HepG2 (cell line): ENCODE results near the gene PCDHB3. TPM values are rescaled to one million over a fixed set of nuclear protein-coding genes. Genes with fewer than 3 reads are reported as not detected.

Experiments
- ATAC-seq: fragments of 200-7000 bp; cut with Tn5 transposase; 3 replicates; pipeline ENCODE4 v1.9.1; 2020; ENCODE audit warnings: mild to moderate bottlenecking, moderate library complexity
- BruUV-seq: library from RNA; stranded (reverse); fragments of 400-500 nt; replicated peaks from 2 replicates; lab custom pipeline; 2021; lab: Mats Ljungman, UMichigan
- CTCF ChIA-PET: fragments of 300-600 bp; formaldehyde crosslinking; extraction: SDS; loops from one replicate; lab custom pipeline; 2021; ENCODE audit warnings: low total read pairs, inconsistent platforms, low intra/inter-chr PET ratio; lab: Yijun Ruan, JAX
- POLR2A ChIA-PET: fragments of 350-600 bp; sonication (Branson Sonifier 250); formaldehyde crosslinking; loops from one replicate; lab custom pipeline; 2020; ENCODE audit warnings: antibody characterized with exemption, inconsistent platforms; lab: Yijun Ruan, JAX
- DNase-seq: peaks from one replicate; pipeline ENCODE4 v3.0.0-alpha.2; 2015; ENCODE audit warnings: low spot score
- FAIRE-seq: peaks from 3 replicates; lab custom pipeline; 2011; peaks lifted over from hg19 to GRCh38; lab: Jason Lieb, UNC
- H2AFZ ChIP-seq: one replicate; pipeline ENCODE4 v1.6.1; 2011; ENCODE audit warnings: low read length, inconsistent platforms
- H3K27ac ChIP-seq: fragments of 300-600 bp; 3 replicates; pipeline ENCODE4 v1.8.0; 2011; ENCODE audit warnings: mixed run types, mild to moderate bottlenecking, mixed read lengths, low read length, inconsistent platforms; ENCODE audit not compliant: insufficient read depth; ENCODE audit errors: extremely low read length
- H3K27me3 ChIP-seq, 2 experiments: fragments of 200-600 bp in 1 of 2; 2 replicates in 1 of 2; 3 replicates in 1 of 2; pipeline versions ENCODE4 v1.6.0 to v1.8.0; 2011; ENCODE audit warnings: low read length in 2 of 2, mild to moderate bottlenecking in 2 of 2, moderate library complexity in 2 of 2, inconsistent platforms in 1 of 2; ENCODE audit not compliant: insufficient read depth in 2 of 2, control insufficient read depth in 1 of 2
- H3K36me3 ChIP-seq, 2 experiments: fragments of 200-600 bp in 1 of 2; replicated peaks in 1 of 2; 2 replicates in 1 of 2; 3 replicates in 1 of 2; pipeline versions ENCODE4 v1.5.1 to v1.8.0; 2011; ENCODE audit warnings: low read length in 2 of 2, inconsistent platforms in 1 of 2; ENCODE audit not compliant: insufficient read depth in 2 of 2, control insufficient read depth in 1 of 2
- H3K4me1 ChIP-seq: 2 replicates; pipeline ENCODE4 v1.5.1; 2012; ENCODE audit warnings: low read length, inconsistent platforms; ENCODE audit not compliant: insufficient read depth
- H3K4me2 ChIP-seq: 2 replicates; pipeline ENCODE4 v1.6.0; 2011; ENCODE audit warnings: low read depth, low read length, inconsistent platforms
- H3K4me3 ChIP-seq, 3 experiments: fragments of 200-600 bp in 1 of 3; sonication (generic), shearing (Covaris generic) in 1 of 3; replicated peaks in 1 of 3; 2 replicates each; pipeline ENCODE4 v1.5.1; 2011 to 2016; ENCODE audit warnings: low read length in 3 of 3, inconsistent platforms in 2 of 3, low read depth in 2 of 3, mild to moderate bottlenecking in 2 of 3, control low read depth in 1 of 3, mixed read lengths in 1 of 3; ENCODE audit not compliant: insufficient read depth in 1 of 3
- H3K79me2 ChIP-seq: one replicate; pipeline ENCODE4 v1.6.1; 2011; ENCODE audit warnings: low read length, inconsistent platforms; ENCODE audit not compliant: insufficient read depth
- H3K9ac ChIP-seq: 2 replicates; pipeline ENCODE4 v1.6.0; 2011; ENCODE audit warnings: mild to moderate bottlenecking, low read depth, low read length, inconsistent platforms; ENCODE audit not compliant: insufficient read depth
- H3K9me3 ChIP-seq: 2 replicates; pipeline ENCODE4 v1.5.1; 2012; ENCODE audit warnings: mild to moderate bottlenecking, low read length
- H4K20me1 ChIP-seq: 2 replicates; pipeline ENCODE4 v1.6.0; 2011; ENCODE audit warnings: inconsistent platforms, mild to moderate bottlenecking, low read length, moderate library complexity; ENCODE audit not compliant: insufficient read depth
- MAFF ChIP-seq: IDR thresholded peaks from 2 replicates; pipeline ENCODE4 v1.6.1; 2011; ENCODE audit warnings: low read depth, low read length, improper control_type of control experiment
- ZNF382 ChIP-seq: sonication (generic); formaldehyde crosslinking; IDR thresholded peaks from 2 replicates; pipeline ENCODE4 v1.5.0; 2020; ENCODE audit warnings: missing genetic modification reagents, mild to moderate bottlenecking, borderline replicate concordance
- WGBS: methylation state at CpG from one replicate; pipeline ENCODE4 v1.1.6; 2017; ENCODE audit warnings: low lambda C conversion rate; 5-methylcytosine and 5-hydroxymethylcytosine counted together
- in situ Hi-C: cut with HindIII; loops from 2 replicates; pipeline ENCODE4 v1.10.0; 2017; ENCODE audit warnings: low pct_unique_long_range_greater_than_20kb; ENCODE audit not compliant: extremely low pct_ligation_motif_present
- intact Hi-C: fragments of 100-400 bp; cut with micrococcal nuclease; formaldehyde crosslinking; loops from one replicate; pipeline ENCODE4 v1.10.0; 2022; ENCODE audit not compliant: unreplicated experiment
- polyA plus RNA-seq, 8 experiments: library from polyadenylated mRNA; depleted of rRNA in 3 of 8; stranded (reverse) in 7 of 8; unstranded in 1 of 8; fragments of >200 nt; fragmentation: Illumina TruSeq in 4 of 8; extraction: Trizol in 4 of 8; gene quantifications; 2 replicates each; pipeline versions ENCODE4 v1.2.1 to v1.2.3, GENCODE V29; 2011 to 2016; ENCODE audit warnings: low read depth in 4 of 8, missing spikeins in 1 of 8, mixed read lengths in 1 of 8; ENCODE audit not compliant: insufficient read depth in 1 of 8
- total RNA-seq, 5 experiments: library from RNA; depleted of rRNA; stranded (reverse); fragments of >200 nt; fragmentation: Illumina TruSeq; extraction: Trizol; gene quantifications; 2 replicates each; pipeline ENCODE4 v1.2.3, GENCODE V29; 2016; ENCODE audit warnings: low read depth in 1 of 5
- TF ChIP-seq, protein P1 (sequence below), 2 experiments: sonication (generic) in 1 of 2; formaldehyde crosslinking in 1 of 2; IDR thresholded peaks; 2 replicates each; pipeline versions ENCODE4 v1.5.1 to v1.6.1; 2011 to 2020; ENCODE audit warnings: borderline replicate concordance in 1 of 2, low read depth in 1 of 2, low read length in 1 of 2, mild to moderate bottlenecking in 1 of 2, missing genetic modification reagents in 1 of 2, moderate library complexity in 1 of 2
- TF ChIP-seq, protein P2 (sequence below): sonication (generic); formaldehyde crosslinking; IDR thresholded peaks from 2 replicates; pipeline ENCODE4; 2020; ENCODE audit warnings: missing genetic modification reagents, mild to moderate bottlenecking, borderline replicate concordance
- TF ChIP-seq, protein P3 (sequence below): IDR thresholded peaks from 2 replicates; pipeline ENCODE4 v1.4.0; 2020; ENCODE audit warnings: mild to moderate bottlenecking, missing genetic modification reagents
- TF ChIP-seq, protein P4 (sequence below): sonication (generic); formaldehyde crosslinking; IDR thresholded peaks from 2 replicates; pipeline ENCODE4 v1.5.0; 2020; ENCODE audit warnings: missing genetic modification reagents, mild to moderate bottlenecking, borderline replicate concordance

PCDHB3 gene
- total and polyA plus RNA-seq, 2 of the 13 experiments (the other 11 are each of a cell fraction or from before 2014, with no cell fraction given), result 0.25 to 0.29 TPM

DNA sequence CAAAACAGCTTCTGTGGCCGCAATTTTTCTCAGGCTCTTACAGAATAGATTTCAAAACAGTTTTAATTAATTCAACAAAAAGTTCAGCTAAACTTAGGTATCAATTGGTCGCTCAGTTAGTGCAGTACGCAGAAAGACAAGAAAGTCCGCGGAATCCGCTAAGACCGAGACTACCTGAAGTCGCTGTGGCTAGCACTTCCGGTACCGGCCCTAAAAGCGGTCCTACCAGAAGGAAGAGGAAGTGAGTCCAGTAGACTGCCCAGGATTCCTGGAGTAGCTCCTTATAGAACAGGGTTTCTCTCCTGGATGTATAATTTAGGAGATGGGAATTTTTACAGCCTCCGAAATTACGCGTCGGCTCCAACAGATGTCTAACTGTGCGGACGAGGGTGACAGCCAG, 22.4 kb upstream of the PCDHB3 start:
- in situ Hi-C loops, result no loop called here
- intact Hi-C loops, result no loop called here
- no peak for ATAC-seq
- no peak for DNase-seq
- Histone ChIP-seq H3K4me1 (no peaks in the 10 kb centered on the region), H3K36me3 (no peaks in the 10 kb centered on the region), H2AFZ (no peak overlapping the region), H3K27ac (no peak overlapping the region), H3K27me3 (no peaks in the 10 kb centered on the region; a peak in 2 of 5 replicates), H3K9ac (no peak overlapping the region), H3K9me3 (no peaks in the 10 kb centered on the region), H4K20me1 (no peaks in the 10 kb centered on the region), H3K79me2 (no peaks in the 10 kb centered on the region), H3K4me2 (no peak overlapping the region), H3K4me3 (no peak overlapping the region)
- WGBS, result 86% methylated on average over 17 of the region's 17 CpGs
- FAIRE-seq, result no peak
- BruUV-seq, result no TSS peak
- TF ChIP-seq MAFF, result no peak
- no peak for TF ChIP-seq ZNF382 (CRISPR knock-in tag)
- TF ChIP-seq, protein P1, sequence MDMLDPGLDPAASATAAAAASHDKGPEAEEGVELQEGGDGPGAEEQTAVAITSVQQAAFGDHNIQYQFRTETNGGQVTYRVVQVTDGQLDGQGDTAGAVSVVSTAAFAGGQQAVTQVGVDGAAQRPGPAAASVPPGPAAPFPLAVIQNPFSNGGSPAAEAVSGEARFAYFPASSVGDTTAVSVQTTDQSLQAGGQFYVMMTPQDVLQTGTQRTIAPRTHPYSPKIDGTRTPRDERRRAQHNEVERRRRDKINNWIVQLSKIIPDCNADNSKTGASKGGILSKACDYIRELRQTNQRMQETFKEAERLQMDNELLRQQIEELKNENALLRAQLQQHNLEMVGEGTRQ (IDR thresholded peaks at IDR 0.05; ENCODE audit: low read depth, low read length), result no peak
- TF ChIP-seq, protein P1 (CRISPR knock-in tag; IDR thresholded peaks at IDR 0.05; ENCODE audit: borderline replicate concordance), result no peak
- ChIA-PET POLR2A (no interaction called here), CTCF (no interaction called here)

DNA sequence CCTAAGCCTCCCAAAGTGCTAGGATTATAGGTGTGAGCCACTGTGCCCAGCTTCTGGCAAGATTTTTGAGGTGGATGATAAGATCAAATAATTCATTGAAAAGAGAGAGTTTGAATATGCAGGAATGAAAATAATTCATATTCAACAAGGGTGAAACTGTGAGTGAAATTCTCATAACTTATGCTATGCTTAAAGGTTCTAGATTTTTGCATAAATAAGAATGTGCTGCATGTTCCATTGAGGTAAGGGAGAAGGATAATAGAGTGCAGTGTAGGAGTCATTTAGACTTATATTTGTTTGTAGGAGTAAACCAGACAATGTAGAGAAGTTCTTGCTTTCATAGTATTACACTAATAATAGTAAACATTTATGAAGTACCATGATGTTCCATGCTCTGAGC, 18.0 kb upstream of the PCDHB3 start:
- DNase-seq (no peak), ATAC-seq (no peak), FAIRE-seq (no peak)
- Histone ChIP-seq H4K20me1 (no peaks in the 10 kb centered on the region), H3K4me2 (no peak overlapping the region), H3K9me3 (no peaks in the 10 kb centered on the region), H3K4me1 (peaks cover 12% of the 10 kb centered on the region), H3K27ac (no peak overlapping the region), H2AFZ (no peak overlapping the region), H3K36me3 (no peaks in the 10 kb centered on the region), H3K9ac (no peak overlapping the region), H3K4me3 (no peak overlapping the region), H3K27me3 (peaks cover 0 to 7% of the 10 kb centered on the region in 2 experiments; a peak in 1 of 5 replicates), H3K79me2 (no peaks in the 10 kb centered on the region)
- intact Hi-C loops, result no loop called here
- ChIA-PET POLR2A (no interaction called here), CTCF (no interaction called here)
- in situ Hi-C loops, result no loop called here
- BruUV-seq, result no TSS peak
- TF ChIP-seq, protein P2, sequence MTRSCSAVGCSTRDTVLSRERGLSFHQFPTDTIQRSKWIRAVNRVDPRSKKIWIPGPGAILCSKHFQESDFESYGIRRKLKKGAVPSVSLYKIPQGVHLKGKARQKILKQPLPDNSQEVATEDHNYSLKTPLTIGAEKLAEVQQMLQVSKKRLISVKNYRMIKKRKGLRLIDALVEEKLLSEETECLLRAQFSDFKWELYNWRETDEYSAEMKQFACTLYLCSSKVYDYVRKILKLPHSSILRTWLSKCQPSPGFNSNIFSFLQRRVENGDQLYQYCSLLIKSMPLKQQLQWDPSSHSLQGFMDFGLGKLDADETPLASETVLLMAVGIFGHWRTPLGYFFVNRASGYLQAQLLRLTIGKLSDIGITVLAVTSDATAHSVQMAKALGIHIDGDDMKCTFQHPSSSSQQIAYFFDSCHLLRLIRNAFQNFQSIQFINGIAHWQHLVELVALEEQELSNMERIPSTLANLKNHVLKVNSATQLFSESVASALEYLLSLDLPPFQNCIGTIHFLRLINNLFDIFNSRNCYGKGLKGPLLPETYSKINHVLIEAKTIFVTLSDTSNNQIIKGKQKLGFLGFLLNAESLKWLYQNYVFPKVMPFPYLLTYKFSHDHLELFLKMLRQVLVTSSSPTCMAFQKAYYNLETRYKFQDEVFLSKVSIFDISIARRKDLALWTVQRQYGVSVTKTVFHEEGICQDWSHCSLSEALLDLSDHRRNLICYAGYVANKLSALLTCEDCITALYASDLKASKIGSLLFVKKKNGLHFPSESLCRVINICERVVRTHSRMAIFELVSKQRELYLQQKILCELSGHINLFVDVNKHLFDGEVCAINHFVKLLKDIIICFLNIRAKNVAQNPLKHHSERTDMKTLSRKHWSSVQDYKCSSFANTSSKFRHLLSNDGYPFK (CRISPR knock-in tag), result no peak
- TF ChIP-seq, protein P3, sequence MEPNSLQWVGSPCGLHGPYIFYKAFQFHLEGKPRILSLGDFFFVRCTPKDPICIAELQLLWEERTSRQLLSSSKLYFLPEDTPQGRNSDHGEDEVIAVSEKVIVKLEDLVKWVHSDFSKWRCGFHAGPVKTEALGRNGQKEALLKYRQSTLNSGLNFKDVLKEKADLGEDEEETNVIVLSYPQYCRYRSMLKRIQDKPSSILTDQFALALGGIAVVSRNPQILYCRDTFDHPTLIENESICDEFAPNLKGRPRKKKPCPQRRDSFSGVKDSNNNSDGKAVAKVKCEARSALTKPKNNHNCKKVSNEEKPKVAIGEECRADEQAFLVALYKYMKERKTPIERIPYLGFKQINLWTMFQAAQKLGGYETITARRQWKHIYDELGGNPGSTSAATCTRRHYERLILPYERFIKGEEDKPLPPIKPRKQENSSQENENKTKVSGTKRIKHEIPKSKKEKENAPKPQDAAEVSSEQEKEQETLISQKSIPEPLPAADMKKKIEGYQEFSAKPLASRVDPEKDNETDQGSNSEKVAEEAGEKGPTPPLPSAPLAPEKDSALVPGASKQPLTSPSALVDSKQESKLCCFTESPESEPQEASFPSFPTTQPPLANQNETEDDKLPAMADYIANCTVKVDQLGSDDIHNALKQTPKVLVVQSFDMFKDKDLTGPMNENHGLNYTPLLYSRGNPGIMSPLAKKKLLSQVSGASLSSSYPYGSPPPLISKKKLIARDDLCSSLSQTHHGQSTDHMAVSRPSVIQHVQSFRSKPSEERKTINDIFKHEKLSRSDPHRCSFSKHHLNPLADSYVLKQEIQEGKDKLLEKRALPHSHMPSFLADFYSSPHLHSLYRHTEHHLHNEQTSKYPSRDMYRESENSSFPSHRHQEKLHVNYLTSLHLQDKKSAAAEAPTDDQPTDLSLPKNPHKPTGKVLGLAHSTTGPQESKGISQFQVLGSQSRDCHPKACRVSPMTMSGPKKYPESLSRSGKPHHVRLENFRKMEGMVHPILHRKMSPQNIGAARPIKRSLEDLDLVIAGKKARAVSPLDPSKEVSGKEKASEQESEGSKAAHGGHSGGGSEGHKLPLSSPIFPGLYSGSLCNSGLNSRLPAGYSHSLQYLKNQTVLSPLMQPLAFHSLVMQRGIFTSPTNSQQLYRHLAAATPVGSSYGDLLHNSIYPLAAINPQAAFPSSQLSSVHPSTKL, result no peak
- TF ChIP-seq, protein P4, sequence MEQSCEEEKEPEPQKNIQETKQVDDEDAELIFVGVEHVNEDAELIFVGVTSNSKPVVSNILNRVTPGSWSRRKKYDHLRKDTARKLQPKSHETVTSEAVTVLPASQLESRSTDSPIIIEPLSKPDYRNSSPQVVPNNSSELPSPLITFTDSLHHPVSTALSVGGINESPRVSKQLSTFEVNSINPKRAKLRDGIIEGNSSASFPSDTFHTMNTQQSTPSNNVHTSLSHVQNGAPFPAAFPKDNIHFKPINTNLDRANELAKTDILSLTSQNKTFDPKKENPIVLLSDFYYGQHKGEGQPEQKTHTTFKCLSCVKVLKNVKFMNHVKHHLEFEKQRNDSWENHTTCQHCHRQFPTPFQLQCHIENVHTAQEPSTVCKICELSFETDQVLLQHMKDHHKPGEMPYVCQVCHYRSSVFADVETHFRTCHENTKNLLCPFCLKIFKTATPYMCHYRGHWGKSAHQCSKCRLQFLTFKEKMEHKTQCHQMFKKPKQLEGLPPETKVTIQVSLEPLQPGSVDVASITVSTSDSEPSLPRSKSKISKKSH (CRISPR knock-in tag), result no peak
